H1 (cell line): ENCODE measurements around the gene PLK1. TPM values are rescaled to one million over a fixed set of nuclear protein-coding genes. Genes with fewer than 3 reads are reported as not detected.

Experiments
- CBX5 ChIP-seq: fragments of 300-800, 300-1000 bp; sonication (generic); IDR thresholded peaks from 2 replicates; pipeline ENCODE4 v1.7.1; 2016; ENCODE audit warnings: antibody characterized with exemption, low read length, low read depth
- GABPA ChIP-seq: IDR thresholded peaks from 2 replicates; pipeline ENCODE4 v1.6.1; 2011; ENCODE audit warnings: mild to moderate bottlenecking, low read length, moderate library complexity, borderline replicate concordance; ENCODE audit not compliant: insufficient read depth
- KDM4A ChIP-seq: IDR thresholded peaks from one replicate; pipeline ENCODE4 v1.7.1; 2012; ENCODE audit warnings: low read depth, mild to moderate bottlenecking, moderate library complexity, low read length, inconsistent platforms; ENCODE audit not compliant: severe bottlenecking
- MAFK ChIP-seq: IDR thresholded peaks from 2 replicates; pipeline ENCODE4 v1.6.1; 2012; ENCODE audit warnings: low read depth, mild to moderate bottlenecking, improper control_type of control experiment, low read length
- SRF ChIP-seq: IDR thresholded peaks from 2 replicates; pipeline ENCODE4 v1.6.1; 2011; ENCODE audit warnings: mild to moderate bottlenecking, low read depth, low read length, moderate library complexity
- SUZ12 ChIP-seq: fragments of 200-600 bp; sonication (generic); IDR thresholded peaks from 2 replicates; pipeline ENCODE4 v1.6.1; 2012; ENCODE audit warnings: mild to moderate bottlenecking, inconsistent platforms, low read length, moderate library complexity, mixed read lengths
- TCF12 ChIP-seq: IDR thresholded peaks from 2 replicates; pipeline ENCODE4 v1.6.1; 2011; ENCODE audit warnings: low read depth, mild to moderate bottlenecking, low read length
- YY1 ChIP-seq: IDR thresholded peaks from 2 replicates; pipeline ENCODE4 v1.6.1; 2011; ENCODE audit warnings: low read depth, mild to moderate bottlenecking, low read length
- polyA plus RNA-seq, 7 experiments: library from polyadenylated mRNA; depleted of rRNA in 3 of 7; stranded (reverse) in 5 of 7; unstranded in 2 of 7; fragments of >200 nt in 5 of 7; fragments of 200-250 nt in 2 of 7; gene quantifications; 1 replicate in 5 of 7; 2 replicates in 1 of 7; 4 replicates in 1 of 7; pipeline versions ENCODE4 v1.2.1 to v1.2.3, GENCODE V29; 2011 to 2013; ENCODE audit warnings: missing spikeins in 2 of 7, mixed read lengths in 2 of 7
- total RNA-seq: library from RNA; stranded (reverse); fragmentation: NEBNext Ultra II Directional; extraction: Animal tissue kit (Norgen Biotek cat#: 25700); gene quantifications from 2 replicates; pipeline ENCODE4 v1.2.1, GENCODE V29; 2021
- TF ChIP-seq, protein P1 (sequence below): IDR thresholded peaks from 2 replicates; pipeline ENCODE4 v1.6.1; 2012; ENCODE audit warnings: inconsistent platforms
- TF ChIP-seq, protein P2 (sequence below), 3 experiments: IDR thresholded peaks; 1 replicate in 2 of 3; 2 replicates in 1 of 3; pipeline versions ENCODE4 v1.5.1 to v1.6.1; 2011; ENCODE audit warnings: low read length in 3 of 3, mild to moderate bottlenecking in 3 of 3, inconsistent platforms in 2 of 3, low read depth in 1 of 3, moderate library complexity in 1 of 3; ENCODE audit not compliant: insufficient read depth in 1 of 3; ENCODE audit errors: control extremely low read depth in 1 of 3

The PLK1 gene
- total and polyA plus RNA-seq, 2 of the 8 experiments (the other 6 are each of a cell fraction or from before 2014, with no cell fraction given): 127 to 139 TPM

GRCh38 chr16:23712976-23713375 is 34.3 kb downstream of the PLK1 start, which contains the start of gene ERN2 (continued):
- TF ChIP-seq CBX5: no peak
- no peak for TF ChIP-seq YY1
- TF ChIP-seq MAFK: no peak
- TF ChIP-seq, protein P1, sequence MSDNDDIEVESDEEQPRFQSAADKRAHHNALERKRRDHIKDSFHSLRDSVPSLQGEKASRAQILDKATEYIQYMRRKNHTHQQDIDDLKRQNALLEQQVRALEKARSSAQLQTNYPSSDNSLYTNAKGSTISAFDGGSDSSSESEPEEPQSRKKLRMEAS: peak; percentile 40
- peak; percentile 92 for TF ChIP-seq KDM4A
- TF ChIP-seq SUZ12: 0 out of 2 replicates have a peak, but pooled peaks have one; percentile 54
- no peak for TF ChIP-seq GABPA
- TF ChIP-seq, protein P2, sequence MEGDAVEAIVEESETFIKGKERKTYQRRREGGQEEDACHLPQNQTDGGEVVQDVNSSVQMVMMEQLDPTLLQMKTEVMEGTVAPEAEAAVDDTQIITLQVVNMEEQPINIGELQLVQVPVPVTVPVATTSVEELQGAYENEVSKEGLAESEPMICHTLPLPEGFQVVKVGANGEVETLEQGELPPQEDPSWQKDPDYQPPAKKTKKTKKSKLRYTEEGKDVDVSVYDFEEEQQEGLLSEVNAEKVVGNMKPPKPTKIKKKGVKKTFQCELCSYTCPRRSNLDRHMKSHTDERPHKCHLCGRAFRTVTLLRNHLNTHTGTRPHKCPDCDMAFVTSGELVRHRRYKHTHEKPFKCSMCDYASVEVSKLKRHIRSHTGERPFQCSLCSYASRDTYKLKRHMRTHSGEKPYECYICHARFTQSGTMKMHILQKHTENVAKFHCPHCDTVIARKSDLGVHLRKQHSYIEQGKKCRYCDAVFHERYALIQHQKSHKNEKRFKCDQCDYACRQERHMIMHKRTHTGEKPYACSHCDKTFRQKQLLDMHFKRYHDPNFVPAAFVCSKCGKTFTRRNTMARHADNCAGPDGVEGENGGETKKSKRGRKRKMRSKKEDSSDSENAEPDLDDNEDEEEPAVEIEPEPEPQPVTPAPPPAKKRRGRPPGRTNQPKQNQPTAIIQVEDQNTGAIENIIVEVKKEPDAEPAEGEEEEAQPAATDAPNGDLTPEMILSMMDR (IDR thresholded peaks at IDR 0.05; ENCODE audit: control extremely low read depth in 1 of 3, insufficient read depth in 1 of 3, low read depth in 1 of 3, low read length in 3 of 3): no peak
- TF ChIP-seq SRF: no peak
- TF ChIP-seq TCF12: no peak
